COLO829 (cell line): Measurements from ENCODE around the gene SP140L.
"Not testable (repeated sequence)": the region's sequence is repeated elsewhere in the genome, so short reads cannot be mapped to it uniquely, and the experiment has no call there.

Experiments used
- DNase-seq: peaks from one replicate; pipeline ENCODE4 v3.0.0; 2012; ENCODE audit warnings: low spot score

Gene SP140L

DNA sequence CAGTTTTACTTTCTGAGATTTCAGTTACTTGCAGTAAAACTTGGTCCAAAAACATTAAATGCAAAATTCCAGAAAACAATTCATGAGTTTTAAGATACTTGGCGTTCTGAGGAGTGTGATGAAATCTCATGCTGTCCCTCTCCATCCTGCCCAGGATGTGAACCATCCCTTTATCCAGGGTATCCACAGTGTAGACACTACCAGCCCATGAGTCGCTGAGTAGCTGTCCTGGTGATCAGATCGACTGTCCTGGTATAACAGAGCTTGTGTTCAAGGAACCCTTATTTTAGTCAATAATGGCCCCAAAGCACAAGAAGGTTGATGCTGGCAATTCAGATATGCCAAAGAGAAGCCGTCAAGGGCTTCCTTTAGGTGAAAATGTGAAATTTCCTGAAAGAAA, 92.2 kb downstream of the SP140L start:
- no peak for DNase-seq

GRCh38 chr2:230422149-230422548, 95.2 kb downstream of the SP140L start:
- no peak for DNase-seq

- DNase-seq, result no peak
These were observed 97.0 kb downstream of the SP140L start for GRCh38 chr2:230423851-230424458.

- no peak for DNase-seq
These were observed 98.4 kb downstream of the SP140L start for GRCh38 chr2:230425377-230425776.

DNA sequence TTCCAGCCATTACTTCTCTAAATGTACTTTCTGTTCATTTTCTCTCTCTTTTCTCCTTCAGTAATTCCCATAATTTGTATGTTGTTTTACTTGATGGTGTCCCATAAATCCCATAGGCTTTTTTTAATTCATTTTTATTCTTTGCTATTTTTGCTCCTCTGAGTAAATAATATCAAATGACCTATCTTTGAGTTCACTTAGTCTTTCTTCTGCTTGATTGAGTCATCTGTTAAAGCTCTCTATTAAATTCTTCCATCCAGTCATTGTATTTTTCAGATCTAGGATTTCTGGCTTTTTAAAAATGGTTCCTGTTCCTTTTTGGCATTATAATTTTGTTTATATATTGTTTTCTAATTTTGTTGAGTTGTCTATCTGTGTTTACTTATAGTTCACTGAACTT, 102.5 kb downstream of the SP140L start:
- DNase-seq, result no peak

DNA sequence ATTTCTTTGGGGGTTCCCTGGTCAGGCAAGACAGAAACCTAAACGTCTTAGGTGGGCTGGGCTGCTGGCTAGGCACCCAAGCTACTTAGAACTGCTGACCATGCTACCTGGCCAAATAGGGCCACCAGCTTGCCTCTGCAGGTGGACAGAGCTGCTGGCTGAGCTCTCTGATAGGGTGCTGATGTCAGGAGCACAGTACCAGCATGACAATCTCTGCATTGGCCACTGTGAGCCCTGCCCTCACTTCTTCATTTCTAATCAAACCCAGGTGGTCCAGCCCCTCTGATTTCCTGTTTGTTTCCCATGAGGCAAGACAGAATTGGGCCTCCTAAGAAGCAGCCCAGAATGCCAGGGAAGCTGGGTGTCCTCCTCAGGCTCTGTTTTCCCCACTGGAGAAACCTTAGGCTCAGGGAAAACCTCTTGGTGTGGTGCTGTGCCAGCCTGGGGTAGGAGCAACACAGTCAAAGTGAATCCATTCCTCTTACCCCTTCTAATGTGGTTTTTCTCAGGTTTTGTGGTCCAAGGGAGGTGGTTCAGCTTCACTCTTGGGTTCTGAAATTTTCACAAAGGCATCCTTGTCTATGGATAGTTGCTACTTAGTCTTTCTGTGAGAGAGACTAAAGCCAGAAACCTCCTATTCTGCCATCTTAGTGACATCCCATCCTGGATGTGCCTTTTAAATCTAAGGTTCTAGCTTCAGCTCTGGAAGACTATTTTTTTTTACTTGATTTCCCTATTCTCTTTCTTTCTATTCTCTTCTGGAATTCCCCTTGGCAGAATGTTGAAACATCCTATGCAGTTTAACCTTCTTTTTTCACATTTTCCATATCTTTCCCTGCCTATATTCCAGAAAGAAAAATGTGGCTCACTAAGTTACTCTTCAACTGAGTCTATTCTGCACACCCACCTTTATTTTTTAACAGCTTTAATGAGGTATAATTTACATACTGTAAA, 104.2 kb downstream of the SP140L start:
- no peak for DNase-seq

DNA sequence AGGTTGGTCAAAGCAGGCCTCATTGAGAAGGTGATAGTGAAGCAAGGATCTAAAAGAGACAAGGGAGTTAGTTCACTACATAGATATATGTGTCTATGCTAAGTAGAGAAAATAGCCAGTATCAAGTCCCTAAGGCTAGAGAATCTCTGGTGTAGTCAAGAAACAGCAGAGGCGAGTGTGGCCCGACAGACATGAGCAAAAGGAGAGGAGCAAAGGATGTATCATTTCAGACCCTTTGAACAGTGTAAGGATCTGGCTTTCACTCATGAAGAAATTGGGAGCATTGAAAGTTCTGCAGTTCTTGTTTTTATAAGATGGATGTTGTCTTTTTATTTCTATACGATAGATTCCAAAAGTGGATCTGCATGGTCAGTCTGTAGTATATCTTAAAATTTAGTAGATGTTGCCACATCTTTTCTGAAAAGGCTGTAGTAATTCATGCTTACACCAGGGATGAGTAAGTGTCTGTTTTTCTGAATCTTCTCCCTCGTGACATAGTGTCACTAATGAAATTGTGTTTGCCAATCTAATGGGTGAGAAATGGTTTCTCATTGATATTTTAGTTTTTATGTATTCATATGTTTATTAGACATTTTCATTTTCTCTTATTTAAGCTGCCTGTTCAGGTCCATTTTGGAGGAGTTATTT, 107.8 kb downstream of the SP140L start:
- DNase-seq, result no peak

- no peak for DNase-seq
These were observed 108.4 kb downstream of the SP140L start for GRCh38 chr2:230435431-230435830.

DNA sequence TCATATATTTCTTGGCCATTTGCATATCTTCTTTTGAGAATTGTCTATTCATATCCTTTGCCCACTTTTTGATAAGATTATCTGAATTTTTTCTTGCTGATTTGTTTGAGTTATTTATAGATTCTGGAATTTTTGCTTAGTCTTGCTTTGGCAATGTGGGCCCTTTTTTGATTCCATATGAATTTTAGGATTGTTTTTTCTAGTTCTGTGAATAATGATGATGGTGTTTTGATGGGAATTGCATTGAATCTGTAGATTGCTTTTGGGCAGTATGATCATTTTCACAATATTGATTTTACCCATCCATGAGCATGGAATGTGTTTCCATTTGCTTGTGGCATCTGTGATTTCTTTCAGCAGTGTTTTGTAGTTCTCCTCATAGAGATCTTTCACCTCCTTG, 112.1 kb downstream of the SP140L start:
- DNase-seq, result not testable (repeated sequence)

DNA sequence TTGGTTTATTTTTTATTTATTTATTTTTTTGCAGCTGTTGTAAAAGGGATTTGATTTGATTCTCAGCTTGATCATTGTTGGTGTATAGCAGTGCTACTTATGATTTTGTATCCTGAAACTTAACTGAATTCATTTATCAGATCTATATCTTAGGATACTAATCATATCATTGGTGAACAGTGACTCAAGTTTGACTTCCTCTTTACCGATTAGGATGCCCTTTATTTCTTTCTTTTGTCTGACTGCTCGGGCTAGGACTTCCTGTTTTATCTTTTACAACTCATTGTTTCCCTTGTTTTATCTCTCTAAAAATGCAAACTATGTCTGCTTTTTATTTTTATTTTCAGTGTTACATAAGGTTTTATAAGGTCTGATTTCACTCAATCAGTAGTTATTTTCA, 112.6 kb downstream of the SP140L start:
- no peak for DNase-seq

GRCh38 chr2:230441227-230441897, 114.4 kb downstream of the SP140L start:
- DNase-seq, result no peak

- no peak for DNase-seq
These were observed 116.5 kb downstream of the SP140L start for GRCh38 chr2:230443541-230443940.

DNA sequence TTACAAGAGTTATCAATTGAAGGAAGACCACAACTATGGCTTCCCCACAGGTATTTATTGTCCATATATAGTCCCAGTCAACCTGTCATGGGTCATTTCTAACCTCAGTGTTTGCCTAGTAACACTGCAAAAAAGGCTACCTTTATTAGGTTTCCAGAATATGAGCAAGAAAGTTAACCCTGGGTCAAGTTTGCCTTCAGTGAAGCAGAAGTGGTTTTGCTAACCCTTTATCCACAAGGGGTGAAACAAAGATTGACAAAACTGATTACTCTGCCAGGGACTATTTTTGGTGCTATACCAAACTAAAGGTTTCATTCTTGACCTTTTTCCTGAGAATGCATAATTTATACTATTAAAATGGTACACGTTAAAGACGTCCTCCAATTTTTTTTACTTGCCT, 117.8 kb downstream of the SP140L start:
- DNase-seq, result no peak

- no peak for DNase-seq
These were observed 120.0 kb downstream of the SP140L start for GRCh38 chr2:230447036-230447435.

GRCh38 chr2:230447455-230448451, 120.8 kb downstream of the SP140L start:
- no peak for DNase-seq

DNA sequence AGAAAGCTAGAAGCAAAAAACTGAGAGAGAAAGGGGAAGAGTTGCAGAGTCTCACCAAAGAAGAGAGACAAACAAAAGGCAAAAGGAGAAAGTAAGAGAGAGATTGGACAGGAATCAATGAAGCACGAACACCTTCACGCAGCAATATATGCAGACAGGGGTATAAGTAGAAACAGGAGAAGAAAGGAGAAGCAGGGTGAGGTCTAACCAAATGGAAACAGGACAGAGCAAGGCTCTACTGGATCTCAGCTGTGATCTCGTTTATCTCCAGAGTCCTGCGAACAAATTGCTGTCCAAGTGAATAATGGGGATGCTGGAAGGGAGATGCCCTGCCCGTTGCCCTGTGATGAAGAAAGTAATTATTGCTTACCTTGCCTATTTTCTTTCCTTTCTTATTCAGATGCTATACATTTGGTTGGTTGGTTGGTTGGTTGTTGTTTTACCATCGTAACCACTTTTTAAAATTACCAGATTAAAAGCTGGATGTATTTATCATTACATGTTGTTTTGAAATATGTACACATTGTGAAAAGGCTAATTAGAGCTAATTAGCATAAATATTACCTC, 123.0 kb downstream of the SP140L start:
- no peak for DNase-seq

DNA sequence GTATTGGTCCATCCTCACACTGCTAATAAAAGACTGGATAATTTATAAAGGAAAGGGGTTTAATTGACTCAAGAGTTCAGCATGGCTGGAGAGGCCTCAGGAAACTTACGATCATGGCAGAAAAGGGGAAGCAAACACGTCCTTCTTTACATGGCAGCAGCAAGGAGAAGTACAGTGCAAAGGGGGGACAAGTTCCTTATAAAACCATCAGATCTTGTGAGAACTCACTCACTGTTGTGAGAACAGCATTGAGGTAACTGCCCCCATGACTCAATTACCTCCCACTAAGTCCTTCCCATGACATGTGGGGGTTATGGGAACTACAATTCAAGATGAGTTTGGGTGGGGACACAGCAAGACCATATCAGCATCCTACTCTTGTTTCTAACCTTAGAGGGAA, 126.0 kb downstream of the SP140L start:
- no peak for DNase-seq
